K562 (cell line): ENCODE measurements around the gene KCNAB1. TPM values are rescaled to one million over a fixed set of nuclear protein-coding genes. Genes with fewer than 3 reads are reported as not detected.

Source experiments
- ATAC-seq: fragments of 200-7000 bp; cut with Tn5 transposase; 3 replicates; pipeline ENCODE4 v1.9.1; 2020; ENCODE audit warnings: moderate library complexity
- BruUV-seq: library from RNA; stranded (reverse); fragments of 400-500 nt; replicated peaks from 2 replicates; lab custom pipeline; 2021; lab: Mats Ljungman, UMichigan
- CTCF ChIA-PET: fragments of 300-600 bp; formaldehyde crosslinking; extraction: SDS; loops from one replicate; lab custom pipeline; 2021; ENCODE audit warnings: low intra/inter-chr PET ratio; lab: Yijun Ruan, JAX
- POLR2A ChIA-PET: fragments of 300-600, 350-650 bp; sonication (Branson Sonifier 250); formaldehyde crosslinking; extraction: SDS; loops from one replicate; lab custom pipeline; 2021; ENCODE audit warnings: antibody characterized with exemption, inconsistent platforms; lab: Yijun Ruan, JAX
- DNase-seq, 4 experiments: peaks; one replicate each; pipeline versions ENCODE4 v3.0.0 to v3.0.0-alpha.2; 2011 to 2018; ENCODE audit warnings: low spot score in 3 of 4, mixed read lengths in 3 of 4; ENCODE audit errors: extremely low read depth in 1 of 4
- FAIRE-seq: peaks from 2 replicates; lab custom pipeline; 2011; peaks lifted over from hg19 to GRCh38; lab: Jason Lieb, UNC
- H2AFZ ChIP-seq: 2 replicates; pipeline ENCODE4 v1.6.0; 2011; ENCODE audit warnings: low read depth, low read length, control low read depth, inconsistent platforms
- H3K27ac ChIP-seq: fragments of 200-600 bp; 3 replicates; pipeline ENCODE4 v1.8.0; 2011; ENCODE audit warnings: low read depth, mild to moderate bottlenecking, control low read depth, inconsistent platforms, low read length, moderate library complexity, mixed read lengths; ENCODE audit errors: extremely low read depth
- H3K27me3 ChIP-seq, 2 experiments: fragments of 300-600 bp in 1 of 2; 2 replicates in 1 of 2; 3 replicates in 1 of 2; pipeline versions ENCODE4 v1.6.0 to v1.8.0; 2011; ENCODE audit warnings: inconsistent platforms in 2 of 2, low read length in 2 of 2, mild to moderate bottlenecking in 1 of 2, mixed read lengths in 1 of 2, moderate library complexity in 1 of 2; ENCODE audit not compliant: control insufficient read depth in 2 of 2, insufficient read depth in 2 of 2
- H3K36me3 ChIP-seq: fragments of 300-600 bp; 3 replicates; pipeline ENCODE4 v1.8.0; 2011; ENCODE audit warnings: mild to moderate bottlenecking, low read length, inconsistent platforms; ENCODE audit not compliant: control insufficient read depth, insufficient read depth
- H3K4me1 ChIP-seq, 2 experiments: fragments of 200-600 bp in 1 of 2; replicated peaks in 1 of 2; 2 replicates in 1 of 2; 3 replicates in 1 of 2; pipeline versions ENCODE4 v1.5.1 to v1.8.0; 2011; ENCODE audit warnings: inconsistent platforms in 2 of 2, low read length in 2 of 2, mild to moderate bottlenecking in 1 of 2, mixed read lengths in 1 of 2, moderate library complexity in 1 of 2; ENCODE audit not compliant: control insufficient read depth in 2 of 2, insufficient read depth in 2 of 2
- H3K4me2 ChIP-seq: 2 replicates; pipeline ENCODE4 v1.6.1; 2011; ENCODE audit warnings: low read length, control low read depth, inconsistent platforms, mixed read lengths; ENCODE audit not compliant: insufficient read depth
- H3K4me3 ChIP-seq: fragments of 200-600 bp; sonication (generic), shearing (Covaris generic); 2 replicates; pipeline ENCODE4 v1.5.1; 2016; ENCODE audit warnings: control low read depth, inconsistent platforms
- H3K79me2 ChIP-seq: fragments of 200-600 bp; 3 replicates; pipeline ENCODE4 v1.8.0; 2011; ENCODE audit warnings: low read length, inconsistent platforms; ENCODE audit not compliant: control insufficient read depth, insufficient read depth
- H3K9ac ChIP-seq, 2 experiments: 2 replicates each; pipeline versions ENCODE4 v1.6.0 to v1.6.1; 2011; ENCODE audit warnings: low read depth in 2 of 2, low read length in 2 of 2, control low read depth in 1 of 2, inconsistent platforms in 1 of 2, mild to moderate bottlenecking in 1 of 2, mixed read lengths in 1 of 2; ENCODE audit not compliant: insufficient read depth in 1 of 2
- H3K9me1 ChIP-seq: one replicate; pipeline ENCODE4 v1.6.0; 2011; ENCODE audit warnings: inconsistent platforms, mild to moderate bottlenecking, low read length, moderate library complexity; ENCODE audit not compliant: control insufficient read depth, insufficient read depth
- H3K9me3 ChIP-seq: replicated peaks from 2 replicates; pipeline ENCODE4 v1.5.1; 2011; ENCODE audit warnings: low read depth, low read length, inconsistent platforms; ENCODE audit not compliant: control insufficient read depth, insufficient read depth
- H4K20me1 ChIP-seq: replicated peaks from 2 replicates; pipeline ENCODE4 v1.6.1; 2011; ENCODE audit warnings: low read length, inconsistent platforms, mixed read lengths; ENCODE audit not compliant: control insufficient read depth, insufficient read depth
- ELF4 ChIP-seq: fragments of 450-650 bp; formaldehyde crosslinking; IDR thresholded peaks from 2 replicates; pipeline ENCODE4 v1.4.0; 2022; ENCODE audit warnings: missing genetic modification characterization
- JUNB ChIP-seq: fragments of 450-650 bp; formaldehyde crosslinking; conservative IDR thresholded peaks from 2 replicates; pipeline ENCODE4 v1.4.0; 2020; ENCODE audit warnings: mild to moderate bottlenecking
- MCM2 ChIP-seq: fragments of 450-650 bp; IDR thresholded peaks from 2 replicates; pipeline ENCODE4 v1.6.1; 2017; ENCODE audit warnings: low read depth, mild to moderate bottlenecking
- NBN ChIP-seq: fragments of 450-650 bp; IDR thresholded peaks from 2 replicates; pipeline ENCODE4 v1.6.1; 2016; ENCODE audit warnings: low read depth, mild to moderate bottlenecking
- NFATC3 ChIP-seq: fragments of 450-650 bp; IDR thresholded peaks from 2 replicates; pipeline ENCODE4 v1.6.1; 2017; ENCODE audit warnings: mild to moderate bottlenecking
- RFX5 ChIP-seq: IDR thresholded peaks from 2 replicates; pipeline ENCODE4 v1.6.1; 2011; ENCODE audit warnings: low read depth, mild to moderate bottlenecking, improper control_type of control experiment, low read length
- SREBF2 ChIP-seq: sonication (generic); formaldehyde crosslinking; IDR thresholded peaks from 2 replicates; pipeline ENCODE4 v1.4.0; 2020; ENCODE audit warnings: mild to moderate bottlenecking, missing genetic modification reagents
- SRF ChIP-seq, 2 experiments: fragments of 250-450, 450-650 bp in 1 of 2; sonication (Bioruptor Pico) in 1 of 2; sonication (generic) in 1 of 2; formaldehyde crosslinking; IDR thresholded peaks; 2 replicates each; pipeline versions ENCODE4 v1.5.0 to v1.5.1; 2020 to 2022; ENCODE audit warnings: mild to moderate bottlenecking in 1 of 2, missing genetic modification reagents in 1 of 2
- SUPT5H ChIP-seq: fragments of 450-650 bp; IDR thresholded peaks from 2 replicates; pipeline ENCODE4 v1.6.1; 2016
- TAF1 ChIP-seq: IDR thresholded peaks from 2 replicates; pipeline ENCODE4 v1.6.1; 2011; ENCODE audit warnings: mild to moderate bottlenecking, low read length, moderate library complexity; ENCODE audit not compliant: insufficient read depth, control insufficient read depth, severe bottlenecking; ENCODE audit errors: extremely low read depth
- TEAD2 ChIP-seq: fragments of 450-650 bp; IDR thresholded peaks from 2 replicates; pipeline ENCODE4 v1.6.1; 2016; ENCODE audit warnings: missing genetic modification characterization, control low read depth, missing compliant biosample characterization
- ZBED1 ChIP-seq: IDR thresholded peaks from 2 replicates; pipeline ENCODE4 v1.6.1; 2014
- ZNF197 ChIP-seq: fragments of 200-800 bp; sonication (Bioruptor generic); IDR thresholded peaks from 2 replicates; pipeline ENCODE4 v1.6.1; 2016; ENCODE audit warnings: low read depth, missing genetic modification characterization, missing compliant biosample characterization
- ZNF23 ChIP-seq: fragments of 250-450 bp; sonication (Bioruptor Pico); IDR thresholded peaks from 2 replicates; pipeline ENCODE4 v1.4.0; 2020; ENCODE audit warnings: mild to moderate bottlenecking
- ZNF232 ChIP-seq: sonication (generic); formaldehyde crosslinking; IDR thresholded peaks from 2 replicates; pipeline ENCODE4 v1.8.0; 2022; ENCODE audit warnings: mild to moderate bottlenecking, missing genetic modification reagents
- ZNF395 ChIP-seq: fragments of 200-800 bp; sonication (Bioruptor generic); IDR thresholded peaks from 2 replicates; pipeline ENCODE4 v1.6.1; 2017; ENCODE audit warnings: missing genetic modification characterization, missing compliant biosample characterization
- ZNF398 ChIP-seq: fragments of 250-450 bp; sonication (Bioruptor Pico); IDR thresholded peaks from 2 replicates; pipeline ENCODE4 v1.8.0; 2021; ENCODE audit warnings: moderate library complexity, mild to moderate bottlenecking, inconsistent platforms
- ZNF561 ChIP-seq: fragments of 450-650 bp; formaldehyde crosslinking; conservative IDR thresholded peaks from 2 replicates; pipeline ENCODE4 v1.4.0; 2020; ENCODE audit warnings: mild to moderate bottlenecking, moderate library complexity
- ZNF699 ChIP-seq: fragments of 250-450 bp; sonication (Bioruptor Pico); IDR thresholded peaks from 2 replicates; pipeline ENCODE4 v1.8.0; 2021; ENCODE audit warnings: mild to moderate bottlenecking, moderate library complexity; ENCODE audit not compliant: insufficient replicate concordance
- WGBS: fragments of 100-300 bp; shearing (Covaris generic); methylation state at CpG from one replicate; pipeline ENCODE4 v1.1.6; 2016; ENCODE audit warnings: low coverage, mixed read lengths; ENCODE audit not compliant: insufficient coverage; ENCODE audit errors: missing lambda C conversion rate; 5-methylcytosine and 5-hydroxymethylcytosine counted together
- in situ Hi-C: fragments of 300-500 bp; cut with MboI; formaldehyde crosslinking; loops from 4 replicates; pipeline ENCODE4 v1.15.0; 2018; ENCODE audit warnings: inconsistent platforms, mixed read lengths
- intact Hi-C: fragments of 100-400 bp; cut with micrococcal nuclease; formaldehyde crosslinking; loops from 2 replicates; pipeline ENCODE4 v1.14.2; 2022
- polyA plus RNA-seq, 8 experiments: library from polyadenylated mRNA; depleted of rRNA in 4 of 8; stranded (reverse) in 5 of 8; unstranded in 3 of 8; fragments of >200 nt; fragmentation: Nextera tagmentation in 2 of 8; fragmentation: Illumina TruSeq in 1 of 8; extraction: Ambion mirVana in 2 of 8; extraction: Trizol in 1 of 8; gene quantifications; 2 replicates each; pipeline versions ENCODE4 v1.2.1 to v1.2.3, GENCODE V29; 2011 to 2014; ENCODE audit warnings: inconsistent platforms in 1 of 8, missing spikeins in 1 of 8
- total RNA-seq, 7 experiments: library from RNA; depleted of rRNA in 6 of 7; stranded (reverse); fragments of >200 nt in 6 of 7; fragmentation: Illumina TruSeq in 2 of 7; extraction: Trizol in 2 of 7; gene quantifications; 2 replicates each; pipeline versions ENCODE4 v1.2.1 to v1.2.3, GENCODE V29; 2011 to 2021; ENCODE audit warnings: low replicate concordance in 1 of 7

The KCNAB1 gene
- total and polyA plus RNA-seq, 9 of the 15 experiments (the other 6 are each of a cell fraction or from before 2014, with no cell fraction given) = 0.14 to 1.2 (median 0.51) TPM

- ChIA-PET CTCF (no interaction called here), POLR2A (no interaction called here)
- no peak for FAIRE-seq
- Histone ChIP-seq H3K9me1 (no peaks in the 10 kb centered on the region), H3K9ac (no peak overlapping the region), H3K27ac (no peak overlapping the region), H3K4me2 (no peak overlapping the region), H2AFZ (no peak overlapping the region), H4K20me1 (no peaks in the 10 kb centered on the region), H3K36me3 (no peaks in the 10 kb centered on the region), H3K9me3 (no peaks in the 10 kb centered on the region), H3K4me1 (no peaks in the 10 kb centered on the region), H3K27me3 (0 out of 5 replicates have a peak, but pooled peaks cover 0 to 5% of the 10 kb centered on the region in 2 experiments), H3K79me2 (no peaks in the 10 kb centered on the region), H3K4me3 (no peak overlapping the region)
- no peak for DNase-seq
- no TSS peak for BruUV-seq
- 0% methylated on average over 3 of the region's 3 CpGs for WGBS
- no peak for ATAC-seq
- intact Hi-C loops = no loop called here
- in situ Hi-C loops = loop anchor here (25.0 kb wide), 1 partner anchor 556 kb away; no protein-coding TSS in a partner anchor
- TF ChIP-seq ZBED1 (no peak), ZNF398 (no peak), ZNF197 (no peak), JUNB (CRISPR knock-in tag) (no peak), ZNF232 (CRISPR knock-in tag) (no peak), TAF1 (no peak), ZNF23 (CRISPR knock-in tag) (no peak), MCM2 (no peak), ELF4 (CRISPR knock-in tag) (no peak), TEAD2 (tag) (no peak), RFX5 (no peak), ZNF561 (CRISPR knock-in tag) (no peak), SREBF2 (CRISPR knock-in tag) (no peak), SUPT5H (no peak), NBN (no peak), ZNF395 (no peak), ZNF699 (no peak), NFATC3 (no peak), SRF (CRISPR knock-in tag; IDR thresholded peaks at IDR 0.05) (no peak)
These were observed 10.9 kb downstream of the KCNAB1 start for GRCh38 chr3:156131241-156131640.
